H1 (cell line): ENCODE data around the gene E2F2. TPM values are rescaled to one million over a fixed set of nuclear protein-coding genes. Genes with fewer than 3 reads are reported as not detected.
A peak's percentile ranks its signal among the peaks of the same experiment; 100 is the strongest.

Experiments used
- CTCF ChIA-PET: fragments of 300-600 bp; sonication (Branson Sonifier 250); formaldehyde crosslinking; loops from one replicate; lab custom pipeline; 2021; ENCODE audit not compliant: partially characterized antibody; lab: Charles Lee
- POLR2A ChIA-PET: fragments of 300-600 bp; sonication (Branson Sonifier 250); formaldehyde crosslinking; loops from one replicate; lab custom pipeline; 2021; ENCODE audit warnings: inconsistent platforms; ENCODE audit not compliant: partially characterized antibody; lab: Charles Lee
- DNase-seq, 2 experiments: peaks; one replicate each; pipeline versions ENCODE4 v3.0.0 to v3.0.0-alpha.2; 2010 to 2022; ENCODE audit warnings: low spot score in 2 of 2, low read depth in 1 of 2, mixed read lengths in 1 of 2
- FAIRE-seq: peaks from 2 replicates; lab custom pipeline; 2011; peaks lifted over from hg19 to GRCh38; lab: Jason Lieb, UNC
- H2AFZ ChIP-seq: 2 replicates; pipeline ENCODE4 v1.8.1; 2012; ENCODE audit warnings: low read length, inconsistent platforms
- H2AK5ac ChIP-seq: 2 replicates; pipeline ENCODE4 v1.6.1; 2013; ENCODE audit warnings: low read depth, low read length
- H2BK120ac ChIP-seq: replicated peaks from 2 replicates; pipeline ENCODE3; 2013; ENCODE audit warnings: low read depth, low read length, inconsistent platforms
- H2BK12ac ChIP-seq: 2 replicates; pipeline ENCODE4 v1.6.1; 2013; ENCODE audit warnings: low read depth, low read length
- H2BK15ac ChIP-seq: 2 replicates; pipeline ENCODE4 v1.6.1; 2013; ENCODE audit warnings: low read length
- H2BK20ac ChIP-seq: 2 replicates; pipeline ENCODE4 v1.6.1; 2013; ENCODE audit warnings: low read length
- H2BK5ac ChIP-seq: 2 replicates; pipeline ENCODE4 v1.6.1; 2013; ENCODE audit warnings: low read depth, low read length
- H3K14ac ChIP-seq: 2 replicates; pipeline ENCODE4 v1.6.1; 2013; ENCODE audit warnings: inconsistent platforms; ENCODE audit not compliant: insufficient read length
- H3K18ac ChIP-seq: 2 replicates; pipeline ENCODE4 v1.6.1; 2013; ENCODE audit warnings: low read length; ENCODE audit errors: extremely low read depth
- H3K23ac ChIP-seq: 2 replicates; pipeline ENCODE4 v1.6.1; 2013; ENCODE audit warnings: inconsistent platforms; ENCODE audit not compliant: insufficient read length
- H3K23me2 ChIP-seq: 2 replicates; pipeline ENCODE4 v1.6.1; 2013; ENCODE audit warnings: low read depth, low read length
- H3K27ac ChIP-seq: 2 replicates; pipeline ENCODE4 v1.6.1; 2011; ENCODE audit warnings: low read depth, low read length, inconsistent platforms
- H3K27me3 ChIP-seq, 4 experiments: replicated peaks in 1 of 4; 1 replicate in 1 of 4; 2 replicates in 3 of 4; pipeline versions ENCODE4 v1.6.1 to v1.8.1; 2011 to 2013; ENCODE audit warnings: low read length in 3 of 4, mild to moderate bottlenecking in 3 of 4, inconsistent platforms in 2 of 4, mixed read lengths in 2 of 4, moderate library complexity in 1 of 4; ENCODE audit not compliant: control insufficient read depth in 3 of 4, insufficient read depth in 3 of 4; ENCODE audit errors: extremely low read depth in 1 of 4
- H3K36me3 ChIP-seq, 4 experiments: 2 replicates each; pipeline versions ENCODE4 v1.6.1 to v1.8.1; 2011 to 2013; ENCODE audit warnings: mild to moderate bottlenecking in 4 of 4, low read length in 3 of 4, moderate library complexity in 2 of 4, control low read depth in 1 of 4, inconsistent platforms in 1 of 4; ENCODE audit not compliant: insufficient read depth in 4 of 4, control insufficient read depth in 2 of 4
- H3K4ac ChIP-seq: replicated peaks from 2 replicates; pipeline ENCODE3; 2013; ENCODE audit warnings: low read length, low read depth, mixed read lengths, inconsistent platforms; ENCODE audit not compliant: insufficient read length
- H3K4me1 ChIP-seq, 4 experiments: replicated peaks in 1 of 4; 1 replicate in 1 of 4; 2 replicates in 3 of 4; pipeline versions ENCODE4 v1.6.1 to v1.8.1; 2011 to 2013; ENCODE audit warnings: low read length in 3 of 4, inconsistent platforms in 2 of 4, mixed read lengths in 1 of 4; ENCODE audit not compliant: insufficient read depth in 4 of 4, control insufficient read depth in 3 of 4
- H3K4me2 ChIP-seq, 2 experiments: 2 replicates each; pipeline versions ENCODE4 v1.6.1 to v1.8.1; 2011 to 2013; ENCODE audit warnings: low read depth in 2 of 2, low read length in 2 of 2, control low read depth in 1 of 2, inconsistent platforms in 1 of 2, mild to moderate bottlenecking in 1 of 2; ENCODE audit not compliant: insufficient read depth in 1 of 2
- H3K4me3 ChIP-seq, 4 experiments: fragments of 200-600, 300-600 bp in 1 of 4; sonication (generic), shearing (Covaris generic), sonication (Bioruptor Twin) in 1 of 4; 2 replicates each; pipeline versions ENCODE4 v1.5.1 to v1.8.1; 2011 to 2016; ENCODE audit warnings: low read length in 4 of 4, low read depth in 3 of 4, control low read depth in 2 of 4, inconsistent platforms in 2 of 4, mild to moderate bottlenecking in 2 of 4, mixed read lengths in 1 of 4, moderate library complexity in 1 of 4; ENCODE audit not compliant: insufficient read depth in 2 of 4; ENCODE audit errors: extremely low read depth in 1 of 4
- H3K56ac ChIP-seq: replicated peaks from 2 replicates; pipeline ENCODE3; 2013; ENCODE audit warnings: low read depth, mild to moderate bottlenecking, mixed read lengths, low read length, inconsistent platforms; ENCODE audit not compliant: insufficient read length
- H3K79me1 ChIP-seq: 2 replicates; pipeline ENCODE4 v1.6.1; 2013; ENCODE audit warnings: low read depth, low read length, control low read depth
- H3K79me2 ChIP-seq, 2 experiments: 2 replicates each; pipeline versions ENCODE4 v1.6.1 to v1.8.1; 2012 to 2013; ENCODE audit warnings: low read length in 2 of 2, mild to moderate bottlenecking in 2 of 2, inconsistent platforms in 1 of 2; ENCODE audit not compliant: insufficient read depth in 2 of 2, control insufficient read depth in 1 of 2
- H3K9ac ChIP-seq, 4 experiments: replicated peaks in 1 of 4; 1 replicate in 1 of 4; 2 replicates in 3 of 4; pipeline versions ENCODE4 v1.6.1 to v1.8.1; 2011 to 2013; ENCODE audit warnings: low read depth in 3 of 4, low read length in 3 of 4, control low read depth in 2 of 4, mild to moderate bottlenecking in 2 of 4, moderate library complexity in 2 of 4, inconsistent platforms in 1 of 4; ENCODE audit errors: extremely low read depth in 1 of 4
- H3K9me3 ChIP-seq, 2 experiments: 2 replicates each; pipeline versions ENCODE4 v1.6.1 to v1.8.1; 2012 to 2013; ENCODE audit warnings: mild to moderate bottlenecking in 2 of 2, moderate library complexity in 2 of 2, control low read depth in 1 of 2, inconsistent platforms in 1 of 2, low read depth in 1 of 2, low read length in 1 of 2, mixed read lengths in 1 of 2; ENCODE audit not compliant: insufficient read depth in 2 of 2
- H4K20me1 ChIP-seq, 2 experiments: replicated peaks in 1 of 2; 2 replicates each; pipeline versions ENCODE3 to v1.8.1; 2011 to 2013; ENCODE audit warnings: inconsistent platforms in 2 of 2, low read length in 2 of 2, mild to moderate bottlenecking in 1 of 2; ENCODE audit not compliant: insufficient read depth in 2 of 2, control insufficient read depth in 1 of 2
- H4K5ac ChIP-seq: 2 replicates; pipeline ENCODE4 v1.6.1; 2013; ENCODE audit warnings: low read length, low read depth, mixed read lengths, inconsistent platforms; ENCODE audit not compliant: insufficient read length
- H4K8ac ChIP-seq: 2 replicates; pipeline ENCODE4 v1.8.0; 2013; ENCODE audit warnings: mild to moderate bottlenecking, moderate library complexity, low read length, inconsistent platforms; ENCODE audit not compliant: insufficient read depth; ENCODE audit errors: extremely low read depth
- H4K91ac ChIP-seq: replicated peaks from 2 replicates; pipeline ENCODE3; 2013; ENCODE audit warnings: low read length, mixed read lengths, inconsistent platforms; ENCODE audit not compliant: insufficient read length
- CBX8 ChIP-seq: fragments of 300-800, 300-1000 bp; sonication (generic); IDR thresholded peaks from 2 replicates; pipeline ENCODE4 v1.7.1; 2016; ENCODE audit warnings: low read depth, low read length, borderline replicate concordance
- EP300 ChIP-seq, 2 experiments: IDR thresholded peaks; 1 replicate in 1 of 2; 2 replicates in 1 of 2; pipeline ENCODE4 v1.6.1; 2011 to 2012; ENCODE audit warnings: low read depth in 2 of 2, low read length in 2 of 2, mild to moderate bottlenecking in 2 of 2, borderline replicate concordance in 1 of 2, inconsistent platforms in 1 of 2, moderate library complexity in 1 of 2
- FOSL1 ChIP-seq: IDR thresholded peaks from 2 replicates; pipeline ENCODE4 v1.6.1; 2011; ENCODE audit warnings: mild to moderate bottlenecking, low read depth, low read length, moderate library complexity; ENCODE audit not compliant: insufficient read depth
- HDAC2 ChIP-seq, 2 experiments: fragments of 300-600 bp in 1 of 2; sonication (generic) in 1 of 2; IDR thresholded peaks; 2 replicates each; pipeline ENCODE4 v1.6.1; 2011 to 2012; ENCODE audit warnings: low read depth in 2 of 2, low read length in 2 of 2, mild to moderate bottlenecking in 2 of 2, moderate library complexity in 2 of 2, borderline replicate concordance in 1 of 2, inconsistent platforms in 1 of 2
- HDAC6 ChIP-seq: IDR thresholded peaks from one replicate; pipeline ENCODE4 v1.7.1; 2012; ENCODE audit warnings: low read depth, mild to moderate bottlenecking, inconsistent platforms, low read length, moderate library complexity
- JUND ChIP-seq: IDR thresholded peaks from 2 replicates; pipeline ENCODE4 v1.6.1; 2011; ENCODE audit warnings: mild to moderate bottlenecking, improper control_type of control experiment, low read length
- MAFK ChIP-seq: IDR thresholded peaks from 2 replicates; pipeline ENCODE4 v1.6.1; 2012; ENCODE audit warnings: low read depth, mild to moderate bottlenecking, improper control_type of control experiment, low read length
- RFX5 ChIP-seq: IDR thresholded peaks from 2 replicates; pipeline ENCODE4 v1.6.1; 2011; ENCODE audit warnings: low read depth, low read length, improper control_type of control experiment, borderline replicate concordance
- SP4 ChIP-seq: IDR thresholded peaks from 2 replicates; pipeline ENCODE4 v1.6.1; 2012; ENCODE audit warnings: low read length, inconsistent platforms
- TBP ChIP-seq: IDR thresholded peaks from 2 replicates; pipeline ENCODE4 v1.6.1; 2011; ENCODE audit warnings: low read depth, low read length, improper control_type of control experiment
- WGBS, 2 experiments: shearing (Covaris generic) in 1 of 2; methylation state at CpG; one replicate each; pipeline versions ENCODE4 v1.1.6 to v1.1.7; 2013 to 2015; ENCODE audit warnings: low lambda C conversion rate in 2 of 2, mixed read lengths in 2 of 2, inconsistent platforms in 1 of 2, low coverage in 1 of 2, missing lambda C conversion rate in 1 of 2; ENCODE audit not compliant: insufficient replicate concordance in 2 of 2, insufficient coverage in 1 of 2, insufficient read length in 1 of 2; ENCODE audit errors: extremely low coverage in 1 of 2, missing lambda C conversion rate in 1 of 2; 5-methylcytosine and 5-hydroxymethylcytosine counted together
- polyA plus RNA-seq, 7 experiments: library from polyadenylated mRNA; depleted of rRNA in 3 of 7; stranded (reverse) in 5 of 7; unstranded in 2 of 7; fragments of >200 nt in 5 of 7; fragments of 200-250 nt in 2 of 7; gene quantifications; 1 replicate in 5 of 7; 2 replicates in 1 of 7; 4 replicates in 1 of 7; pipeline versions ENCODE4 v1.2.1 to v1.2.3, GENCODE V29; 2011 to 2013; ENCODE audit warnings: missing spikeins in 2 of 7, mixed read lengths in 2 of 7
- total RNA-seq: library from RNA; stranded (reverse); fragmentation: NEBNext Ultra II Directional; extraction: Animal tissue kit (Norgen Biotek cat#: 25700); gene quantifications from 2 replicates; pipeline ENCODE4 v1.2.1, GENCODE V29; 2021

The E2F2 gene
- total and polyA plus RNA-seq, 2 of the 8 experiments (the other 6 are each of a cell fraction or from before 2014, with no cell fraction given): 1.8 to 7.0 TPM

GRCh38 chr1:23571465-23571864 is 40.4 kb upstream of the E2F2 start:
- no peaks in the 10 kb centered on the region for H3K9me3 ChIP-seq
- no peak overlapping the region for H2BK15ac ChIP-seq
- 0 out of 2 replicates have a peak, but pooled peaks cover 2% of the 10 kb centered on the region for H3K79me1 ChIP-seq
- TF ChIP-seq TBP: no peak
- no peak for TF ChIP-seq HDAC6
- TF ChIP-seq SP4: no peak
- TF ChIP-seq HDAC2 (IDR thresholded peaks at IDR 0.05; ENCODE audit: borderline replicate concordance in 1 of 2, low read depth in 2 of 2, low read length in 2 of 2): no peak
- TF ChIP-seq CBX8: no peak
- no peak for TF ChIP-seq EP300 (IDR thresholded peaks at IDR 0.05; ENCODE audit: borderline replicate concordance in 1 of 2, low read depth in 2 of 2, low read length in 2 of 2)
- TF ChIP-seq RFX5: no peak
- TF ChIP-seq JUND: no peak
- TF ChIP-seq MAFK: no peak
- no peak for TF ChIP-seq FOSL1
- TF ChIP-seq, all 59 proteins: peak for 0
- Histone ChIP-seq H2BK120ac (no peak overlapping the region), H3K23me2 (peaks cover 6% of the 10 kb centered on the region; the same call in 1 of the 2 replicates), H3K79me2 (no peaks in the 10 kb centered on the region), H3K56ac (no peak overlapping the region), H3K4me1 (peaks cover 5 to 15% (median 9%) of the 10 kb centered on the region in 4 experiments), H3K4me3 (no peak overlapping the region), H3K18ac (no peak overlapping the region), H3K14ac (no peak overlapping the region), H4K20me1 (no peaks in the 10 kb centered on the region), H3K27ac (no peak overlapping the region), H4K5ac (no peak overlapping the region), H4K91ac (no peak overlapping the region), H2BK20ac (peak overlapping the region; percentile 77; the same call in 1 of the 2 replicates), H2BK12ac (no peak overlapping the region), H3K23ac (no peak overlapping the region), H2AFZ (no peak overlapping the region), H3K27me3 (peaks cover 0 to 5% (median 0%) of the 10 kb centered on the region in 4 experiments; a peak in 3 of 7 replicates), H4K8ac (no peak overlapping the region), H3K4ac (no peak overlapping the region), H2AK5ac (no peak overlapping the region), H3K9ac (no peak overlapping the region), H3K36me3 (no peaks in the 10 kb centered on the region), H2BK5ac (no peak overlapping the region), H3K4me2 (no peak overlapping the region)
- POLR2A ChIA-PET: interaction anchor here (0.7 to 20.4 kb wide), 3 partner anchors 15 to 220 kb away, joined by 3 to 547 read pairs (median 283); partner anchors contain the start of gene ID3
- CTCF ChIA-PET: interaction anchor here (0.6 to 12.3 kb wide), 11 partner anchors 10 to 412 kb away, joined by 3 to 143 read pairs (median 5); partner anchors contain the start of gene ID3
- 100% methylated on average over 1 of the region's 3 CpGs; no CpG with 5 or more reads in 1 of the 2 experiments for WGBS, 2 experiments
- DNase-seq: no peak
- no peak for FAIRE-seq
